SK-N-MC (cell line): ENCODE results near the gene MDC1.

Experiments used
- EZH2 ChIP-seq: fragments of 200-600 bp; sonication (generic); IDR thresholded peaks from one replicate; pipeline ENCODE4 v1.6.1; 2017; ENCODE audit warnings: antibody characterized with exemption
- POLR2AphosphoS5 ChIP-seq: IDR thresholded peaks from 2 replicates; pipeline ENCODE4 v1.6.1; 2012; ENCODE audit warnings: mild to moderate bottlenecking, low read depth, low read length, borderline replicate concordance

DNA sequence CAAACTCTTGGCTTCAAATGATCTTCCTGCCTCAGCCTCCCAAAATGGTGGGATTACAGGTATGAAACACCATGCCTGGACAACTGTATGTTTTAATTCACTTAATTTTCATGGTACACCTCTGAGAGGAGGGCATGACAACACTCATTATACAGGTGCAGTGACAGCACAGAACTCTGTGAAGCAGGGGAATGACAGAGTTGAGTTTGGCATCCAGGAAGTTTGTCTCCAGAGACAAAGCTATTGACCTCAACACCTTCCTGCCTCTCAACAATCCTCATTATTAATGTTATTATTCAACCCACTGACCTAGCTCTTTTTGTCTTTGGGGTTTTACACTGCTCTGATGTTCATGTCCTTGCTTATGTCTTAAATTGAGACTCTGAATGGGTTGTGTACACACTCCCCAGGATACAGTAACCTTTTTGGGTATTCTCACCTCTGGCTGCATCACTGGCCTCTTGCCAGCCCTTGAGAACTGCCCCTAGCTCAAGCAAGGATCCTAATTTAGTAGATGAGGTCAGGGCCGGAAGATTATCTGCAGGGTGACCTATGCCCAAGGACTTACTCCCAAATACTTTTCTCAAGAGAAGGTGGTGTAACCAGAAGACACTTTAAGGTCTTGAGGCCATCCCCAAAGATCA, 40.3 kb upstream of the MDC1 start:
- TF ChIP-seq POLR2AphosphoS5 (no peak), EZH2 (no peak)
